HG03280 (cell line): ENCODE measurements around the gene COLEC11.

ENCODE experiments used
- ATAC-seq: cut with Tn5 transposase; IDR thresholded peaks from one replicate; pipeline ENCODE4 v1.9.1; 2021; ENCODE audit warnings: mild to moderate bottlenecking, moderate library complexity; ENCODE audit not compliant: unreplicated experiment

The COLEC11 gene

GRCh38 chr2:3670376-3670775 lies 75.5 kb downstream of the COLEC11 start:
- no peak for ATAC-seq

- no peak for ATAC-seq
These were observed 76.0 kb downstream of the COLEC11 start for GRCh38 chr2:3670941-3671340.

DNA sequence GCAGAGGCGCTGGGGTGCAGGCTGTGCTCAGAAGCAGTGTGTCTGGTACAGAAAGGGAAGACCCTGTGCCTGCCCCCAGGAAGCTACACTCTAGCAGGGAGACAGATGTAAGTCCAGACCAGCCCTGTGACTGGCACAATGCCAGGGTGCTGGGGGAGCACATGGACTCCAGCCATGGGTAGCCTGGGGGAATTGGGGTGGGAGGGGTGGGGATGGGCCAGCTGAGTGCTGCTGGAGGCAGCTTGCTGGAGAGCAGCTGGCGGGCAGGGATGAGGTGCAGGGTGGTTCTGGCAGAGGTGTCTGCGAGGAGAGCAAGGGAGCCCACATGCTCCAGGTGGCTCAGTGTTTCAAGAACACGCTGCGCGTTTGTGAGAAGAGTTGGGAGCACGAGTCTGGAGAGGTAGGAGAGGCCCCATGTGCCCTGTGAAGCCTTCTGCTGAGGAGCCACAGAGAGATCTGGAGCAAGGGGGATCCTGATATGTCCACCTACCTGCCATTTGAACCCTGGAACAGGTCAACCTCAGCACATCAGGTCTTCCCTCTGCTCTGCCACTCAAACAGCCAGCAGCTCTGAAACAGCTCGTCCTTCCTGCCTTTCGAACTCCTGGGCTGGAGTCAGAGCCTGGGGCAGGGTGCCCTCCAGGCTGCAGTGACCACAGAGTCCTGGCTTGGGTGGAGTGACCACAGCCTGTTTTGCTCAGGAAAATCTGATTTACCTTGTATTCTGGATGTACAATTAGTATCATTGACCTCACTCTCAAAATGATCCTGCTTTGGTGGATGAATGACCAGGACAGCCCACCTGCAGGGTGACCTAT lies 78.2 kb downstream of the COLEC11 start:
- no peak for ATAC-seq

- ATAC-seq, result no peak
These were observed 79.3 kb downstream of the COLEC11 start for GRCh38 chr2:3674066-3674845.

GRCh38 chr2:3675687-3676086 lies 80.8 kb downstream of the COLEC11 start:
- no peak for ATAC-seq

DNA sequence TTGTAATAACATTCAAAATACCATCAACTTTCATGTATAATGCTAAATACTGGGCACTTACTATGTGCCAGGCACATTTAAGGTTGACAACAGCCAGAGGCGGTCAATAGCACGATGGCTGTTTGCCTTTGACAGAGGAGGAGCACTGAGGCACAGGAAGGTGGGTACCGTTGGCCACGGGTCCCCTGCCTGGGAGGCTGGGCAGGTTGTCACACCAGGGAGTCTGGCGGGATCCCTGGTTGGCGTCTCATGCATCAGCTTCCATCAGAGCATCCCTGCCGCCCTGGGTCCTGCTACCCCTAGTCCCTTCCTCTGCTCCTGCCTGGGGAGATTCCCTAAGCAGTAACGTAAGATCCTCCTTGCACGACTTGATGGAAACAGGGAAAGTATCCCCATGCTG lies 82.5 kb downstream of the COLEC11 start:
- no peak for ATAC-seq

- ATAC-seq, result no peak
These were observed 83.3 kb downstream of the COLEC11 start for GRCh38 chr2:3678212-3678611.

DNA sequence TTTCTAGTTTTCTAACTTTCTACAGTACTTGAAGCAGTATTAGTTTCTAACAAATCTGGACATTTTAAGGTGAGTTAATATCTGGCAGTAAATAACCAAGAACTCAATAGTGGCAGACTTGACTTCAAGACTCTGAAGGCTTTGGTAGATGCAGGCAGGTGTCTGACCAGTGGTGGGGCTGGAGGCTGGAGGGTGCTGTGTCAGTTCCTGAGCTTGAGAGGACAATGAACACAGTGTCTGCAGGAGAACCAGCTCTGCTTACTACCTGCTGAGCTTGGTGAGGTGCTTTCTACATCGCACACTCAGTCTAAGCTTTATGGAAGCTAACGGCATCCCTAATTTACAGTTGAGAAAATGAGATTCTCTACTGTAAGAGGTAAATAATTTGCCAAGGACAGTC lies 84.3 kb downstream of the COLEC11 start:
- no peak for ATAC-seq

GRCh38 chr2:3679616-3680393 lies 84.9 kb downstream of the COLEC11 start:
- ATAC-seq, result no peak

DNA sequence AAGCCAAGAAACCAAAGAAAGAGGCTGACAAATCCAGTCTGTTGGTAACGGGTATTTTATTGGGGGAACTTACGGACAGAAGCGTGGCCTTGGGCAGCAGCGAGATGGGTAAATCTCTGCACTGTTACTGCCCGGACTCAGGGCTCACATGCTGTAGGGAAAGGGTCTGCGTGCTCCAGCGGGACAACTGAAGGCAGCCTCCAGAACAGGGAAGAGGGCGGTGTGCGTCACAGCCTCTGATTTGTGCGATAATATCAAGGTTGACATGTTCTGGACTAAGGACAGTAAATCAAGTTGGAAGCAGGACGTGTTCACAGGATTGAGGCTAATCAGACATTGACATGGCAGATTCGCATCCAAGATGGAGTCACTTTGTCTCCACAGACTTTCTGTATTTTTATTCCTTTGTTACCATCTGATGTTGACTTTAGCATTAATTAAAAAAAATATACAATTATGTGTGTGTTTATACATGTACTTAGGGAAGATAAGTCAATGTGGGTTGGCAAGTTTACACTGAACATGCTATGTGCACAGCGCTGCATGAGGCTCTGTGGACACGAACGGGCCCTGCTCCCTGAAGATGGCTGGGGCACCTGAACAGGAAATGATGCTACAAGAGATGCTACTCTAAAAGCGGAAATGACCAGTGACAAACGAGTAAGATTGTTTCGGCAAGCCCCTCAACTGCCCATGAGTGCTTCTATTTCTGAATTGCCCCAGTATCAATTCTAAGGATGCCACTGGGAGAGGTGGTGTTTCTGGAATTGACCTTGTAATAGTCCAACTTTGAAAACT lies 85.8 kb downstream of the COLEC11 start:
- ATAC-seq, result no peak

GRCh38 chr2:3681625-3682024 lies 86.7 kb downstream of the COLEC11 start:
- ATAC-seq, result no peak

GRCh38 chr2:3682811-3683210 lies 87.9 kb downstream of the COLEC11 start:
- ATAC-seq, result no peak

- no peak for ATAC-seq
These were observed 89.0 kb downstream of the COLEC11 start for GRCh38 chr2:3683748-3684454.

GRCh38 chr2:3689998-3690748 lies 95.3 kb downstream of the COLEC11 start:
- ATAC-seq, result no peak

DNA sequence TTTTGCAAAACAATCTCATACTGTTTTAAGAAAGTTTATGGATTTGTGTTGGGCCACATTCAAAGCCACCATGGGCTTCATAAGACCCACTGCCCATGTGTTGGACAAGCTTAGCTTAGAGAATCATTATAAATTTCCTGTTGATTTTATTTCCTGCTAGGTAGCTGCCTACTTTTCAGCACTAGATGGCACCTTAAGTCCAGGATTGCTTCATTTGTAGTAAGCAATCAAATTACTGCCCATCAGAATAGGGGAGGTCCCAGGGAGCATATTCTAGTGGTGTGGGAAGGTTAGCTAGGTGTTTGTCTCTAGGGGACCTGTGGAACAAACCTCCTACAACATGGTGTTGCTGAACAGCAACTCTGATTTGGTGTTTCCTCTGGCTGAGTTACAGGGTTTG lies 97.5 kb downstream of the COLEC11 start:
- no peak for ATAC-seq
